Measurements from ENCODE around the gene DOCK4. TPM values are rescaled to one million over a fixed set of nuclear protein-coding genes. Genes with fewer than 3 reads are reported as not detected.
A peak's percentile ranks its signal among the peaks of the same experiment; 100 is the strongest.

The DOCK4 gene
- total RNA-seq, 6 experiments from 2014 or later: 9.4 to 29.9 (median 22.8) TPM

DNA sequence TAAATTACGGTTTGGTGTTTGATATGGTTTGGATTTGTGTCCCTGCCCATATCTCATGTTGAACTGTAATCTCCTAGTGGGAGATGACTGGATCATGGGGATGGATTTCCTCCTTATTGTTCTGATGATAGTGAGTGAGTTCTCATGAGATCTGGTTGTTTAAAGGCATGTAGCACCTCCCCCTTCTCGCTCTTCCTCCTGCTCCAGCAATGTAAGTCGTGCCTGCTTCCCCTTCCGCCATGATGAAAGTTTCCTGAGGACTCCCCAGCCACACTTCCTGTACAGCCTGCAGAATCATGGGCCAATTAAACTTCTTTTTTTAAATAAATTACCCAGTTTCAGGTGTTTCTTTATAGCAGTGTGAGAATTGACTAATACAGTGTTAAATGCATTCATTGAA lies 116.6 kb downstream of the DOCK4 start:
- no peaks in the 10 kb centered on the region for H3K27me3 ChIP-seq
- WGBS (ENCODE audit: insufficient coverage, low coverage, low lambda C conversion rate, missing lambda C conversion rate): 74% methylated on average over 3 of the region's 4 CpGs
- ATAC-seq: no peak
- intact Hi-C loops (cut with DNase I): no loop called here
- no peak for DNase-seq
- no peak overlapping the region for H3K27ac ChIP-seq
- TF ChIP-seq, protein P1, sequence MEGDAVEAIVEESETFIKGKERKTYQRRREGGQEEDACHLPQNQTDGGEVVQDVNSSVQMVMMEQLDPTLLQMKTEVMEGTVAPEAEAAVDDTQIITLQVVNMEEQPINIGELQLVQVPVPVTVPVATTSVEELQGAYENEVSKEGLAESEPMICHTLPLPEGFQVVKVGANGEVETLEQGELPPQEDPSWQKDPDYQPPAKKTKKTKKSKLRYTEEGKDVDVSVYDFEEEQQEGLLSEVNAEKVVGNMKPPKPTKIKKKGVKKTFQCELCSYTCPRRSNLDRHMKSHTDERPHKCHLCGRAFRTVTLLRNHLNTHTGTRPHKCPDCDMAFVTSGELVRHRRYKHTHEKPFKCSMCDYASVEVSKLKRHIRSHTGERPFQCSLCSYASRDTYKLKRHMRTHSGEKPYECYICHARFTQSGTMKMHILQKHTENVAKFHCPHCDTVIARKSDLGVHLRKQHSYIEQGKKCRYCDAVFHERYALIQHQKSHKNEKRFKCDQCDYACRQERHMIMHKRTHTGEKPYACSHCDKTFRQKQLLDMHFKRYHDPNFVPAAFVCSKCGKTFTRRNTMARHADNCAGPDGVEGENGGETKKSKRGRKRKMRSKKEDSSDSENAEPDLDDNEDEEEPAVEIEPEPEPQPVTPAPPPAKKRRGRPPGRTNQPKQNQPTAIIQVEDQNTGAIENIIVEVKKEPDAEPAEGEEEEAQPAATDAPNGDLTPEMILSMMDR (IDR thresholded peaks at IDR 0.05): no peak
- TF ChIP-seq POLR2A (IDR thresholded peaks at IDR 0.05): no peak
- H3K4me3 ChIP-seq: no peak overlapping the region
- H3K9me3 ChIP-seq: no peaks in the 10 kb centered on the region
- no peaks in the 10 kb centered on the region for H3K36me3 ChIP-seq
- peaks cover 0 to 53% (median 17%) of the 10 kb centered on the region in 4 donors for H3K4me1 ChIP-seq

DNA sequence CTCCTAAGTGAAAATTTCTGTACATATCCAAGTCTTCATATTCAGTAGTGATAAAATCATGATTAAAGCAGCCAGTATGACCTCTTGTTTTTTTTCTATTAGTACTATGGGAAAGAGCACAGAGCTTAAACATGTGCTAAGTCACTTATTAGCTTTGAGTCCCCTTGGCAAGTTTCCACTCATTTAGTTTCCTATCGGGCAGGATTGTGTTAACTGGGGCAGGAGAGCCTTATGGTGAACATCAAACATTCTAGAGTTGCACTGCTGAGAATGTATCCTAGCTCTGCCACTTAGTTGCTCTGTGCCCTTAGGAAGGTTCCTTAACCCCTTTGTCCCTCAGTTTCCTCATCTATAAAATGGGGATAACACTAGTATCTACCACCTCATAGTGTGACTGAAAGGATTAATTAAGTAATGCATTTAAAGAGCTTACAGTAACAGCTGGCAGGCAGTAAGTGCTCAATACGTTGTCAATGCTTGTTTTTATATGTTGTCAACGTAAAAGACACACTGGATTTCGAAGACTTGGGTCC lies 117.6 kb downstream of the DOCK4 start:
- intact Hi-C loops (cut with DNase I): no loop called here
- H3K4me1 ChIP-seq: peaks cover 0 to 61% (median 21%) of the 10 kb centered on the region in 4 donors
- no peaks in the 10 kb centered on the region for H3K36me3 ChIP-seq
- peak overlapping the region in 2 of 3 donors; percentile 3 to 70 for H3K27ac ChIP-seq
- DNase-seq: no peak
- WGBS (ENCODE audit: insufficient coverage, low coverage, low lambda C conversion rate, missing lambda C conversion rate): 74% methylated on average over 4 of the region's 4 CpGs
- no peaks in the 10 kb centered on the region for H3K9me3 ChIP-seq
- no peaks in the 10 kb centered on the region for H3K27me3 ChIP-seq
- no peak for TF ChIP-seq POLR2A (IDR thresholded peaks at IDR 0.05)
- TF ChIP-seq, protein P1 (IDR thresholded peaks at IDR 0.05): no peak
- no peak for ATAC-seq
- H3K4me3 ChIP-seq: no peak overlapping the region

DNA sequence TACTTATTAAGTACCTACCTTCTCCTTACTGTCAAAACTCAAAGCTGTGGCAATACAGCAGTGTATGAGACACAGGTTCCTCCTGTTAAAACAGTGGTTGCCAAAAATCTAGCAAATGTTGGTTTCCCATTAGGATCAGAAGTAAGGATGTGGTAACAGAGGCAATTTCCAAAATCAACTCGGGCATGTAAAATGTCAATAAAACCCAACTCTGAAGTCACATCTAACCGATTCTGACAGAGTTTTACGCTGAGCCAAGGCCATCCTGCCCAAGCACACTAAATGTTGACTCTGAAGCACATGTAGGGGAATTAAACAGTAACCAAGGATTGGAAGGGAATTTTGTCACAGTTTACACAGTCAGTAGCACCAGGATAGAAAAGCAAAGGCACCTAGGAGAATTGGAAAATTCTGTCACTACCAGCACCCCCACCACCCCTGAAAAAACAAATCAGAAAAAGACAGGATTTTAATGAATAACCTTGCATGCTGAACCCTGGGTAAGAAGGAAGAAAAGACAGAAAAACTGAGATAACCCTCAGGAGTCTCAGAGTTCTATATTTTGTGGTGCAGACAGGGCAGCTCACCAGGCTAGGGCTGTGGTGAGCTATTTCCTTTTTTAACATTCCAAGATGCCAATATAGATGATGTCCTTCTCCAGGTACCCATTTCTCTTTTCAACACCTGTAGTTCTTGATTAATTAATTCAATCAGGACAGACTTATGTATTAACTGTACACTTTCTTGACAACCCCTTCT lies 119.5 kb downstream of the DOCK4 start:
- Histone ChIP-seq H3K36me3 (no peaks in the 10 kb centered on the region), H3K4me1 (peaks cover 0 to 53% (median 21%) of the 10 kb centered on the region in 4 donors), H3K4me3 (peak overlapping the region in 1 of 3 donors; percentile 0), H3K27ac (peak overlapping the region; percentile 28 to 70 (median 54)), H3K9me3 (no peaks in the 10 kb centered on the region), H3K27me3 (no peaks in the 10 kb centered on the region)
- peak; percentile 18 for TF ChIP-seq POLR2A (IDR thresholded peaks at IDR 0.05)
- TF ChIP-seq, protein P1 (IDR thresholded peaks at IDR 0.05): no peak
- WGBS (ENCODE audit: insufficient coverage, low coverage, low lambda C conversion rate, missing lambda C conversion rate): 27% methylated on average over 3 of the region's 3 CpGs
- peak; percentile 88 to 96 (median 92) for ATAC-seq
- intact Hi-C loops (cut with DNase I): no loop called here
- DNase-seq: peak; percentile 49 to 82 (median 73)

DNA sequence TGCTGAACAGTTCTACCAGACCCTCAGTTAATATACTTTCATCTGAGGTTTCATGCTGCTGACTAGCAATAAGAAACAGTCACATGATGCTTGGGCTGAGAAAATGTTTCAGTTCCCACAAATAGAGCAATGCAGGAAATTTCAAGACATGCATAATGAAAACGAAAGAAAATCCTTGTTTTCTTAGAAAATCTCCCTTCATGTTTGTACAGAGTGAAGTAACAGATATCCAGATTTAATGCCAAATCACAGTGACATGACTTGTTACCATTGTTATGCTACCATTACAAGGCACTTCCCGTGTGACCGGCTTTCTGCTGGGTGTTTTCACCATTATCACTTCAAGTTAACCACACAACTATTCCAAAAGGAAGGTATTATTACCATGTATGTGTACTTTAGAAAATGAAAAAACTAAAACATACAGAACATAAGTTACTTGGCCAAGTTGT lies 121.7 kb downstream of the DOCK4 start:
- DNase-seq: no peak
- TF ChIP-seq POLR2A (IDR thresholded peaks at IDR 0.05): no peak
- TF ChIP-seq, protein P1 (IDR thresholded peaks at IDR 0.05): no peak
- H3K4me3 ChIP-seq: no peak overlapping the region
- ATAC-seq: peak in 2 of 4 donors; percentile 2 to 3
- no peaks in the 10 kb centered on the region for H3K27me3 ChIP-seq
- WGBS (ENCODE audit: insufficient coverage, low coverage, low lambda C conversion rate, missing lambda C conversion rate): 25% methylated on average over 3 of the region's 3 CpGs
- H3K9me3 ChIP-seq: no peaks in the 10 kb centered on the region
- intact Hi-C loops (cut with DNase I): no loop called here
- no peaks in the 10 kb centered on the region for H3K36me3 ChIP-seq
- peak overlapping the region in 2 of 3 donors; percentile 28 to 38 for H3K27ac ChIP-seq
- peaks cover 0 to 53% (median 23%) of the 10 kb centered on the region in 4 donors for H3K4me1 ChIP-seq
